Measurements from ENCODE around the gene LSM3. TPM values are rescaled to one million over a fixed set of nuclear protein-coding genes. Genes with fewer than 3 reads are reported as not detected.

The LSM3 gene
- total RNA-seq, 1 experiment from 2014 or later, result 17.4 TPM

GRCh38 chr3:14166877-14167603 lies 11.6 kb upstream of the LSM3 start:
- no peak for DNase-seq (ENCODE audit: low read depth, low spot score)
- intact Hi-C loops (cut with micrococcal nuclease), result no loop called here
- no TSS peak for BruUV-seq (replicated peaks)
- Histone ChIP-seq H3K4me2 (ENCODE audit: low read length) (no peak overlapping the region), H3K4me1 (ENCODE audit: control insufficient read depth in 1 of 2, insufficient read depth in 2 of 2, low read length in 2 of 2) (no peaks in the 10 kb centered on the region), H3K36me3 (ENCODE audit: control insufficient read depth in 1 of 2, insufficient read depth in 2 of 2, low read length in 2 of 2) (peaks cover 59 to 81% of the 10 kb centered on the region in 2 experiments), H3K27ac (ENCODE audit: low read depth, low read length) (no peak overlapping the region), H3K79me2 (ENCODE audit: insufficient read depth, low read length) (no peaks in the 10 kb centered on the region), H3K4me3 (replicated peaks in 1 of 2; ENCODE audit: low read depth in 1 of 2, low read length in 2 of 2) (no peak overlapping the region), H3K9me2 (ENCODE audit: insufficient read depth) (no peaks in the 10 kb centered on the region), H3K27me3 (ENCODE audit: insufficient read depth, low read length) (no peaks in the 10 kb centered on the region), H3K9ac (ENCODE audit: low read length) (no peak overlapping the region), H2AFZ (ENCODE audit: low read depth, low read length, poor library complexity, severe bottlenecking) (no peak overlapping the region), H3K9me3 (ENCODE audit: control insufficient read depth in 1 of 2, insufficient read depth in 1 of 2, low read depth in 1 of 2, low read length in 2 of 2) (peaks cover 0 to under 1% of the 10 kb centered on the region in 2 experiments; a peak in 1 of 4 replicates), H4K20me1 (ENCODE audit: insufficient read depth) (no peaks in the 10 kb centered on the region)
- ChIA-PET CTCF (no interaction called here), POLR2A (interaction anchor here (0.7 to 2.4 kb wide), 2 partner anchors 11 to 409 kb away, joined by 4 to 7 read pairs; partner anchors contain the start of genes LSM3 and XPC), RAD21 (ENCODE audit: low non-redundant PET in 1 of 2, low total read pairs in 2 of 2, uncharacterized antibody in 2 of 2, unreplicated experiment in 2 of 2) (no interaction called here)
- no peak for TF ChIP-seq EZH2phosphoT487 (IDR thresholded peaks at IDR 0.05; ENCODE audit: borderline replicate concordance)
- no peak for TF ChIP-seq ZNF274 (IDR thresholded peaks at IDR 0.05; ENCODE audit: low read depth, low read length)
- no peak for TF ChIP-seq EZH2 (IDR thresholded peaks at IDR 0.05)
- TF ChIP-seq TCF7L2 (IDR thresholded peaks at IDR 0.05; ENCODE audit: borderline replicate concordance, extremely low read depth, insufficient read depth, insufficient read length), result no peak
- no peak for TF ChIP-seq SP1 (IDR thresholded peaks at IDR 0.05; ENCODE audit: low read depth)
- TF ChIP-seq JUND (IDR thresholded peaks at IDR 0.05), result no peak
- TF ChIP-seq CEBPB (IDR thresholded peaks at IDR 0.05; ENCODE audit: low read depth), result no peak
- no peak for TF ChIP-seq POLR2AphosphoS5 (IDR thresholded peaks at IDR 0.05; ENCODE audit: low read depth, low read length)
- TF ChIP-seq, protein P1, sequence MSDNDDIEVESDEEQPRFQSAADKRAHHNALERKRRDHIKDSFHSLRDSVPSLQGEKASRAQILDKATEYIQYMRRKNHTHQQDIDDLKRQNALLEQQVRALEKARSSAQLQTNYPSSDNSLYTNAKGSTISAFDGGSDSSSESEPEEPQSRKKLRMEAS (IDR thresholded peaks at IDR 0.05), result no peak
- no peak for TF ChIP-seq REST (IDR thresholded peaks at IDR 0.05; ENCODE audit: low read depth)
- no peak for TF ChIP-seq ZBTB33 (IDR thresholded peaks at IDR 0.05; ENCODE audit: extremely low read depth, insufficient replicate concordance, low read length)
- no peak for ATAC-seq

Data from HCT116 (cell line).